IPS DF 4.7 (cell line): Measurements from ENCODE around the gene DRD2.

Source experiments
- DNase-seq: peaks from one replicate; pipeline ENCODE4 v3.0.0-alpha.2; 2013; ENCODE audit warnings: low spot score; ENCODE audit errors: extremely low read depth

The DRD2 gene

GRCh38 chr11:113373981-113374560 lies 101.1 kb downstream of the DRD2 start:
- no peak for DNase-seq

- no peak for DNase-seq
Measured at GRCh38 chr11:113373306-113373705, 101.9 kb downstream of the DRD2 start.

GRCh38 chr11:113372309-113372708 lies 102.9 kb downstream of the DRD2 start:
- no peak for DNase-seq

- DNase-seq, result no peak
Measured at GRCh38 chr11:113370634-113371033, 104.6 kb downstream of the DRD2 start.

- DNase-seq, result no peak
Measured at GRCh38 chr11:113369411-113369810, 105.8 kb downstream of the DRD2 start.

- DNase-seq, result no peak
Measured at GRCh38 chr11:113365895-113366294, 109.3 kb downstream of the DRD2 start.

- DNase-seq, result no peak
Measured at GRCh38 chr11:113363996-113364641, 111.1 kb downstream of the DRD2 start.

- no peak for DNase-seq
Measured at GRCh38 chr11:113363406-113363805, 111.8 kb downstream of the DRD2 start.
